ENCODE results near the gene WDPCP.

DNA sequence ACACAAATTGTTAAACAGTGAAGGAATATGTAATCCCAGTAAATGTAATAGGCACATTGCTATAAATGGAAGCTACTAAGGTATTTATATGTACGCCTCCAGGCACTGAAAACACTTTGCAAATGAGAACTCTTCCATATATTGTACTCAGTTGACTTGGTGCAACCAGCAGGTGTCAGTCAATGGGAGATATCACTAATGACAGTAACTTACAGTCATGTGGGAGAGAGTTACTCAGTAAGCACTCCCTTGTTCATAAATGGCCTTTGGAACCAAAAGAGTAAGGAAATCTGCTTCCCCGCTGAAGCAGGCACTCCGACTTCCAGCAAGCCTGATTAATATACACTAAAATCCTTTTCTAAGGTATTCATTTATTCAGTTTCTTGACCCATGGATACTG, 6.4 kb upstream of the WDPCP start:
- TF ChIP-seq POLR2AphosphoS5 (IDR thresholded peaks at IDR 0.05; ENCODE audit: borderline replicate concordance, low read depth, low read length), result no peak
- no peak for TF ChIP-seq EZH2 (IDR thresholded peaks at IDR 0.05)
- TF ChIP-seq FOXP2 (optimal IDR thresholded peaks at IDR 0.05; ENCODE audit: control extremely low read depth, extremely low read length, insufficient read depth), result no peak

All from SK-N-MC (cell line).